GM12878 (cell line): ENCODE results near the gene FREM3. TPM values are rescaled to one million over a fixed set of nuclear protein-coding genes. Genes with fewer than 3 reads are reported as not detected.
A peak's percentile ranks its signal among the peaks of the same experiment; 100 is the strongest.

ENCODE experiments used
- CREM ChIP-seq: IDR thresholded peaks from 2 replicates; pipeline ENCODE4 v1.6.1; 2014; ENCODE audit warnings: antibody characterized with exemption, low read depth
- GATAD2B ChIP-seq: fragments of 450-650 bp; conservative IDR thresholded peaks from 2 replicates; pipeline ENCODE4 v1.6.1; 2017; ENCODE audit warnings: low read depth, mild to moderate bottlenecking, moderate library complexity
- HDAC2 ChIP-seq: fragments of 200-600 bp; sonication (generic); IDR thresholded peaks from 2 replicates; pipeline ENCODE4 v1.6.1; 2017
- HDGF ChIP-seq: fragments of 450-650 bp; IDR thresholded peaks from 2 replicates; pipeline ENCODE4 v1.6.1; 2016; ENCODE audit warnings: antibody characterized with exemption
- NRF1 ChIP-seq: conservative IDR thresholded peaks from 2 replicates; pipeline ENCODE4 v1.6.1; 2011; ENCODE audit warnings: mild to moderate bottlenecking, low read depth, low read length, improper control_type of control experiment
- SMAD5 ChIP-seq: IDR thresholded peaks from 2 replicates; pipeline ENCODE4 v1.6.1; 2016; ENCODE audit warnings: antibody characterized with exemption, low read depth
- ZSCAN29 ChIP-seq: fragments of 450-650 bp; IDR thresholded peaks from 2 replicates; pipeline ENCODE4 v1.6.1; 2017; ENCODE audit warnings: mild to moderate bottlenecking, moderate library complexity
- polyA plus RNA-seq, 11 experiments: library from polyadenylated mRNA; depleted of rRNA in 4 of 11; unstranded in 6 of 11; stranded (reverse) in 5 of 11; fragments of >200 nt; fragmentation: Nextera tagmentation in 4 of 11; fragmentation: Illumina TruSeq in 1 of 11; extraction: Ambion mirVana in 4 of 11; extraction: Trizol in 1 of 11; gene quantifications; 1 replicate in 1 of 11; 2 replicates in 10 of 11; pipeline versions ENCODE4 v1.2.1 to v1.2.3, GENCODE V29; 2011 to 2016; ENCODE audit warnings: inconsistent platforms in 2 of 11, missing spikeins in 2 of 11, low read depth in 1 of 11
- total RNA-seq, 4 experiments: library from RNA; depleted of rRNA in 3 of 4; stranded (reverse); fragments of >200 nt in 3 of 4; fragmentation: Illumina TruSeq in 1 of 4; extraction: Trizol in 1 of 4; gene quantifications; 2 replicates each; pipeline versions ENCODE4 v1.2.1 to v1.2.3, GENCODE V29; 2013 to 2021
- TF ChIP-seq, protein P1 (sequence below): fragments of 450-650 bp; IDR thresholded peaks from 2 replicates; pipeline ENCODE4 v1.6.1; 2016; ENCODE audit warnings: mild to moderate bottlenecking
- TF ChIP-seq, protein P2 (sequence below): fragments of 450-650 bp; IDR thresholded peaks from 2 replicates; pipeline ENCODE4 v1.6.1; 2018; ENCODE audit warnings: borderline replicate concordance, mild to moderate bottlenecking; ENCODE audit not compliant: partially characterized antibody
- TF ChIP-seq, protein P3 (sequence below): fragments of 450-650 bp; IDR thresholded peaks from 2 replicates; pipeline ENCODE4 v1.6.1; 2017; ENCODE audit warnings: low read depth, mild to moderate bottlenecking, moderate library complexity

Gene FREM3
- total and polyA plus RNA-seq, 10 of the 15 experiments (the other 5 are each of a cell fraction or from before 2014, with no cell fraction given), result not detected

DNA sequence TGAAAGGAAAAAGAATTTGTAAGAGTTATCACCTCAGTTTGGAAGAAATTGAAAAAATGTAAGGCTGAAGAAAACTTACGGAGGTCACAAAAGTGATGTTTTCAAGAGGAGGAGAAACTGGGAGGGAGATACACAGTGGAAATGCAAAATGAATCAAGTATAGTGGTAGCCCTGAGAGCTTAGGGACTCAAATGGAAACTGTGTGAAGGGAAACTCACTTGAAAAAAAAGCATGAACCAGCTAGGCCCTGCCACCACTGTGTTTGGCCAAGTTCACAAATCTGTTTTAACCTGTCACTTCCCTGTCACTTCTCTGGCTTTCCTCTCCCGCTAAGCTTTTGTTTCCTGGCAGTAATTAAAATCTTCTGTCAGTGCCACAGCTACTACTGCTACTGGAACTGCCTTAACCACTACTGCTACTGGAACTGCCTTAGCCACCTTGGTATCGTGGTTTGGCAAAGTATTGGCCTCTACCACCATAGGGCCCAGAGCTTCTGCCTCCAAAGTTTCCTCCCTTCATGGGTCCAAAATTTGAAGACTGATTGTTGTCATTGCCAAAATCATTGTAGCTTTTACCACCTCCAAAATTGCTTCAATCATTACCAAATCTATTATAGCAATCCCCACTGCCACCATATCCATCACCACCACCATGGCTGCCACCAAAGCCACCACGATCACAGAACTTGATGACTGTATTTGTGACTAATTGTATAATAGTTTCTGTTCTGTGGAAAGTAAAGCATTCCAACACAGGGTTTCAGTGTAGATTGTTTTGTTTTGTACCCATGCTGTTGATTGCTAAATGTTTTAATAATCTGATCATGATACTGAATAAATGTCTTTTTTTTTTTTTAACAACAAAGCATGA, 145.5 kb downstream of the FREM3 start (continued):
- TF ChIP-seq SMAD5 (no peak), ZSCAN29 (no peak), GATAD2B (no peak), HDGF (no peak), HDAC2 (no peak), NRF1 (no peak), CREM (0 out of 2 replicates have a peak, but pooled peaks have one; percentile 24)
- TF ChIP-seq, protein P1, sequence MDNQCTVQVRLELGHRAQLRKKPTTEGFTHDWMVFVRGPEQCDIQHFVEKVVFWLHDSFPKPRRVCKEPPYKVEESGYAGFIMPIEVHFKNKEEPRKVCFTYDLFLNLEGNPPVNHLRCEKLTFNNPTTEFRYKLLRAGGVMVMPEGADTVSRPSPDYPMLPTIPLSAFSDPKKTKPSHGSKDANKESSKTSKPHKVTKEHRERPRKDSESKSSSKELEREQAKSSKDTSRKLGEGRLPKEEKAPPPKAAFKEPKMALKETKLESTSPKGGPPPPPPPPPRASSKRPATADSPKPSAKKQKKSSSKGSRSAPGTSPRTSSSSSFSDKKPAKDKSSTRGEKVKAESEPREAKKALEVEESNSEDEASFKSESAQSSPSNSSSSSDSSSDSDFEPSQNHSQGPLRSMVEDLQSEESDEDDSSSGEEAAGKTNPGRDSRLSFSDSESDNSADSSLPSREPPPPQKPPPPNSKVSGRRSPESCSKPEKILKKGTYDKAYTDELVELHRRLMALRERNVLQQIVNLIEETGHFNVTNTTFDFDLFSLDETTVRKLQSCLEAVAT, result no peak
- TF ChIP-seq, protein P2, sequence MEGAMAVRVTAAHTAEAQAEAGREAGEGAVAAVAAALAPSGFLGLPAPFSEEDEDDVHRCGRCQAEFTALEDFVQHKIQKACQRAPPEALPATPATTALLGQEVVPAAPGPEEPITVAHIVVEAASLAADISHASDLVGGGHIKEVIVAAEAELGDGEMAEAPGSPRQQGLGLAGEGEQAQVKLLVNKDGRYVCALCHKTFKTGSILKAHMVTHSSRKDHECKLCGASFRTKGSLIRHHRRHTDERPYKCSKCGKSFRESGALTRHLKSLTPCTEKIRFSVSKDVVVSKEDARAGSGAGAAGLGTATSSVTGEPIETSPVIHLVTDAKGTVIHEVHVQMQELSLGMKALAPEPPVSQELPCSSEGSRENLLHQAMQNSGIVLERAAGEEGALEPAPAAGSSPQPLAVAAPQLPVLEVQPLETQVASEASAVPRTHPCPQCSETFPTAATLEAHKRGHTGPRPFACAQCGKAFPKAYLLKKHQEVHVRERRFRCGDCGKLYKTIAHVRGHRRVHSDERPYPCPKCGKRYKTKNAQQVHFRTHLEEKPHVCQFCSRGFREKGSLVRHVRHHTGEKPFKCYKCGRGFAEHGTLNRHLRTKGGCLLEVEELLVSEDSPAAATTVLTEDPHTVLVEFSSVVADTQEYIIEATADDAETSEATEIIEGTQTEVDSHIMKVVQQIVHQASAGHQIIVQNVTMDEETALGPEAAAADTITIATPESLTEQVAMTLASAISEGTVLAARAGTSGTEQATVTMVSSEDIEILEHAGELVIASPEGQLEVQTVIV, result no peak
- TF ChIP-seq, protein P3, sequence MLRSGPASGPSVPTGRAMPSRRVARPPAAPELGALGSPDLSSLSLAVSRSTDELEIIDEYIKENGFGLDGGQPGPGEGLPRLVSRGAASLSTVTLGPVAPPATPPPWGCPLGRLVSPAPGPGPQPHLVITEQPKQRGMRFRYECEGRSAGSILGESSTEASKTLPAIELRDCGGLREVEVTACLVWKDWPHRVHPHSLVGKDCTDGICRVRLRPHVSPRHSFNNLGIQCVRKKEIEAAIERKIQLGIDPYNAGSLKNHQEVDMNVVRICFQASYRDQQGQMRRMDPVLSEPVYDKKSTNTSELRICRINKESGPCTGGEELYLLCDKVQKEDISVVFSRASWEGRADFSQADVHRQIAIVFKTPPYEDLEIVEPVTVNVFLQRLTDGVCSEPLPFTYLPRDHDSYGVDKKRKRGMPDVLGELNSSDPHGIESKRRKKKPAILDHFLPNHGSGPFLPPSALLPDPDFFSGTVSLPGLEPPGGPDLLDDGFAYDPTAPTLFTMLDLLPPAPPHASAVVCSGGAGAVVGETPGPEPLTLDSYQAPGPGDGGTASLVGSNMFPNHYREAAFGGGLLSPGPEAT, result peak; percentile 47; the same call in 1 of the 2 replicates
